H1 (cell line): ENCODE data around the gene NEK3. TPM values are rescaled to one million over a fixed set of nuclear protein-coding genes. Genes with fewer than 3 reads are reported as not detected.

Source experiments
- CTCF ChIA-PET: fragments of 300-600 bp; sonication (Branson Sonifier 250); formaldehyde crosslinking; loops from one replicate; lab custom pipeline; 2021; ENCODE audit not compliant: partially characterized antibody; lab: Charles Lee
- POLR2A ChIA-PET: fragments of 300-600 bp; sonication (Branson Sonifier 250); formaldehyde crosslinking; loops from one replicate; lab custom pipeline; 2021; ENCODE audit warnings: inconsistent platforms; ENCODE audit not compliant: partially characterized antibody; lab: Charles Lee
- DNase-seq, 2 experiments: peaks; one replicate each; pipeline versions ENCODE4 v3.0.0 to v3.0.0-alpha.2; 2010 to 2022; ENCODE audit warnings: low spot score in 2 of 2, low read depth in 1 of 2, mixed read lengths in 1 of 2
- FAIRE-seq: peaks from 2 replicates; lab custom pipeline; 2011; peaks lifted over from hg19 to GRCh38; lab: Jason Lieb, UNC
- H2AFZ ChIP-seq: 2 replicates; pipeline ENCODE4 v1.8.1; 2012; ENCODE audit warnings: low read length, inconsistent platforms
- H2AK5ac ChIP-seq: 2 replicates; pipeline ENCODE4 v1.6.1; 2013; ENCODE audit warnings: low read depth, low read length
- H2BK120ac ChIP-seq: replicated peaks from 2 replicates; pipeline ENCODE3; 2013; ENCODE audit warnings: low read depth, low read length, inconsistent platforms
- H2BK12ac ChIP-seq: 2 replicates; pipeline ENCODE4 v1.6.1; 2013; ENCODE audit warnings: low read depth, low read length
- H2BK15ac ChIP-seq: 2 replicates; pipeline ENCODE4 v1.6.1; 2013; ENCODE audit warnings: low read length
- H2BK20ac ChIP-seq: 2 replicates; pipeline ENCODE4 v1.6.1; 2013; ENCODE audit warnings: low read length
- H2BK5ac ChIP-seq: 2 replicates; pipeline ENCODE4 v1.6.1; 2013; ENCODE audit warnings: low read depth, low read length
- H3K14ac ChIP-seq: 2 replicates; pipeline ENCODE4 v1.6.1; 2013; ENCODE audit warnings: inconsistent platforms; ENCODE audit not compliant: insufficient read length
- H3K18ac ChIP-seq: 2 replicates; pipeline ENCODE4 v1.6.1; 2013; ENCODE audit warnings: low read length; ENCODE audit errors: extremely low read depth
- H3K23ac ChIP-seq: 2 replicates; pipeline ENCODE4 v1.6.1; 2013; ENCODE audit warnings: inconsistent platforms; ENCODE audit not compliant: insufficient read length
- H3K23me2 ChIP-seq: 2 replicates; pipeline ENCODE4 v1.6.1; 2013; ENCODE audit warnings: low read depth, low read length
- H3K27ac ChIP-seq: 2 replicates; pipeline ENCODE4 v1.6.1; 2011; ENCODE audit warnings: low read depth, low read length, inconsistent platforms
- H3K27me3 ChIP-seq, 4 experiments: replicated peaks in 1 of 4; 1 replicate in 1 of 4; 2 replicates in 3 of 4; pipeline versions ENCODE4 v1.6.1 to v1.8.1; 2011 to 2013; ENCODE audit warnings: low read length in 3 of 4, mild to moderate bottlenecking in 3 of 4, inconsistent platforms in 2 of 4, mixed read lengths in 2 of 4, moderate library complexity in 1 of 4; ENCODE audit not compliant: control insufficient read depth in 3 of 4, insufficient read depth in 3 of 4; ENCODE audit errors: extremely low read depth in 1 of 4
- H3K36me3 ChIP-seq, 4 experiments: 2 replicates each; pipeline versions ENCODE4 v1.6.1 to v1.8.1; 2011 to 2013; ENCODE audit warnings: mild to moderate bottlenecking in 4 of 4, low read length in 3 of 4, moderate library complexity in 2 of 4, control low read depth in 1 of 4, inconsistent platforms in 1 of 4; ENCODE audit not compliant: insufficient read depth in 4 of 4, control insufficient read depth in 2 of 4
- H3K4ac ChIP-seq: replicated peaks from 2 replicates; pipeline ENCODE3; 2013; ENCODE audit warnings: low read length, low read depth, mixed read lengths, inconsistent platforms; ENCODE audit not compliant: insufficient read length
- H3K4me1 ChIP-seq, 4 experiments: replicated peaks in 1 of 4; 1 replicate in 1 of 4; 2 replicates in 3 of 4; pipeline versions ENCODE4 v1.6.1 to v1.8.1; 2011 to 2013; ENCODE audit warnings: low read length in 3 of 4, inconsistent platforms in 2 of 4, mixed read lengths in 1 of 4; ENCODE audit not compliant: insufficient read depth in 4 of 4, control insufficient read depth in 3 of 4
- H3K4me2 ChIP-seq, 2 experiments: 2 replicates each; pipeline versions ENCODE4 v1.6.1 to v1.8.1; 2011 to 2013; ENCODE audit warnings: low read depth in 2 of 2, low read length in 2 of 2, control low read depth in 1 of 2, inconsistent platforms in 1 of 2, mild to moderate bottlenecking in 1 of 2; ENCODE audit not compliant: insufficient read depth in 1 of 2
- H3K4me3 ChIP-seq, 4 experiments: fragments of 200-600, 300-600 bp in 1 of 4; sonication (generic), shearing (Covaris generic), sonication (Bioruptor Twin) in 1 of 4; 2 replicates each; pipeline versions ENCODE4 v1.5.1 to v1.8.1; 2011 to 2016; ENCODE audit warnings: low read length in 4 of 4, low read depth in 3 of 4, control low read depth in 2 of 4, inconsistent platforms in 2 of 4, mild to moderate bottlenecking in 2 of 4, mixed read lengths in 1 of 4, moderate library complexity in 1 of 4; ENCODE audit not compliant: insufficient read depth in 2 of 4; ENCODE audit errors: extremely low read depth in 1 of 4
- H3K56ac ChIP-seq: replicated peaks from 2 replicates; pipeline ENCODE3; 2013; ENCODE audit warnings: low read depth, mild to moderate bottlenecking, mixed read lengths, low read length, inconsistent platforms; ENCODE audit not compliant: insufficient read length
- H3K79me1 ChIP-seq: 2 replicates; pipeline ENCODE4 v1.6.1; 2013; ENCODE audit warnings: low read depth, low read length, control low read depth
- H3K79me2 ChIP-seq, 2 experiments: 2 replicates each; pipeline versions ENCODE4 v1.6.1 to v1.8.1; 2012 to 2013; ENCODE audit warnings: low read length in 2 of 2, mild to moderate bottlenecking in 2 of 2, inconsistent platforms in 1 of 2; ENCODE audit not compliant: insufficient read depth in 2 of 2, control insufficient read depth in 1 of 2
- H3K9ac ChIP-seq, 4 experiments: replicated peaks in 1 of 4; 1 replicate in 1 of 4; 2 replicates in 3 of 4; pipeline versions ENCODE4 v1.6.1 to v1.8.1; 2011 to 2013; ENCODE audit warnings: low read depth in 3 of 4, low read length in 3 of 4, control low read depth in 2 of 4, mild to moderate bottlenecking in 2 of 4, moderate library complexity in 2 of 4, inconsistent platforms in 1 of 4; ENCODE audit errors: extremely low read depth in 1 of 4
- H3K9me3 ChIP-seq, 2 experiments: 2 replicates each; pipeline versions ENCODE4 v1.6.1 to v1.8.1; 2012 to 2013; ENCODE audit warnings: mild to moderate bottlenecking in 2 of 2, moderate library complexity in 2 of 2, control low read depth in 1 of 2, inconsistent platforms in 1 of 2, low read depth in 1 of 2, low read length in 1 of 2, mixed read lengths in 1 of 2; ENCODE audit not compliant: insufficient read depth in 2 of 2
- H4K20me1 ChIP-seq, 2 experiments: replicated peaks in 1 of 2; 2 replicates each; pipeline versions ENCODE3 to v1.8.1; 2011 to 2013; ENCODE audit warnings: inconsistent platforms in 2 of 2, low read length in 2 of 2, mild to moderate bottlenecking in 1 of 2; ENCODE audit not compliant: insufficient read depth in 2 of 2, control insufficient read depth in 1 of 2
- H4K5ac ChIP-seq: 2 replicates; pipeline ENCODE4 v1.6.1; 2013; ENCODE audit warnings: low read length, low read depth, mixed read lengths, inconsistent platforms; ENCODE audit not compliant: insufficient read length
- H4K8ac ChIP-seq: 2 replicates; pipeline ENCODE4 v1.8.0; 2013; ENCODE audit warnings: mild to moderate bottlenecking, moderate library complexity, low read length, inconsistent platforms; ENCODE audit not compliant: insufficient read depth; ENCODE audit errors: extremely low read depth
- H4K91ac ChIP-seq: replicated peaks from 2 replicates; pipeline ENCODE3; 2013; ENCODE audit warnings: low read length, mixed read lengths, inconsistent platforms; ENCODE audit not compliant: insufficient read length
- ASH2L ChIP-seq: fragments of 200-600, 300-600 bp; sonication (generic); IDR thresholded peaks from one replicate; pipeline ENCODE4 v1.7.1; 2017; ENCODE audit warnings: low read length
- BCL11A ChIP-seq, 2 experiments: IDR thresholded peaks; one replicate each; pipeline ENCODE4 v1.6.1; 2011; ENCODE audit warnings: low read depth in 2 of 2, low read length in 2 of 2, mild to moderate bottlenecking in 2 of 2
- CREB1 ChIP-seq: IDR thresholded peaks from 2 replicates; pipeline ENCODE4 v1.6.1; 2012; ENCODE audit warnings: inconsistent platforms
- JUND ChIP-seq: IDR thresholded peaks from 2 replicates; pipeline ENCODE4 v1.6.1; 2011; ENCODE audit warnings: mild to moderate bottlenecking, improper control_type of control experiment, low read length
- NRF1 ChIP-seq: IDR thresholded peaks from 2 replicates; pipeline ENCODE4 v1.6.1; 2011; ENCODE audit warnings: mild to moderate bottlenecking, low read depth, low read length, improper control_type of control experiment
- PHF8 ChIP-seq: fragments of 200-600 bp; sonication (generic); conservative IDR thresholded peaks from 2 replicates; pipeline ENCODE4 v1.7.1; 2012; ENCODE audit warnings: low read depth, mild to moderate bottlenecking, inconsistent platforms, low read length, moderate library complexity
- SRF ChIP-seq: IDR thresholded peaks from 2 replicates; pipeline ENCODE4 v1.6.1; 2011; ENCODE audit warnings: mild to moderate bottlenecking, low read depth, low read length, moderate library complexity
- TBP ChIP-seq: IDR thresholded peaks from 2 replicates; pipeline ENCODE4 v1.6.1; 2011; ENCODE audit warnings: low read depth, low read length, improper control_type of control experiment
- TEAD4 ChIP-seq: IDR thresholded peaks from 2 replicates; pipeline ENCODE4 v1.6.1; 2012; ENCODE audit warnings: low read depth, low read length, inconsistent platforms, mixed read lengths
- YY1 ChIP-seq: IDR thresholded peaks from 2 replicates; pipeline ENCODE4 v1.6.1; 2011; ENCODE audit warnings: low read depth, mild to moderate bottlenecking, low read length
- WGBS, 2 experiments: shearing (Covaris generic) in 1 of 2; methylation state at CpG; one replicate each; pipeline versions ENCODE4 v1.1.6 to v1.1.7; 2013 to 2015; ENCODE audit warnings: low lambda C conversion rate in 2 of 2, mixed read lengths in 2 of 2, inconsistent platforms in 1 of 2, low coverage in 1 of 2, missing lambda C conversion rate in 1 of 2; ENCODE audit not compliant: insufficient replicate concordance in 2 of 2, insufficient coverage in 1 of 2, insufficient read length in 1 of 2; ENCODE audit errors: extremely low coverage in 1 of 2, missing lambda C conversion rate in 1 of 2; 5-methylcytosine and 5-hydroxymethylcytosine counted together
- polyA plus RNA-seq, 7 experiments: library from polyadenylated mRNA; depleted of rRNA in 3 of 7; stranded (reverse) in 5 of 7; unstranded in 2 of 7; fragments of >200 nt in 5 of 7; fragments of 200-250 nt in 2 of 7; gene quantifications; 1 replicate in 5 of 7; 2 replicates in 1 of 7; 4 replicates in 1 of 7; pipeline versions ENCODE4 v1.2.1 to v1.2.3, GENCODE V29; 2011 to 2013; ENCODE audit warnings: missing spikeins in 2 of 7, mixed read lengths in 2 of 7
- total RNA-seq: library from RNA; stranded (reverse); fragmentation: NEBNext Ultra II Directional; extraction: Animal tissue kit (Norgen Biotek cat#: 25700); gene quantifications from 2 replicates; pipeline ENCODE4 v1.2.1, GENCODE V29; 2021
- TF ChIP-seq, protein P1 (sequence below): IDR thresholded peaks from 2 replicates; pipeline ENCODE4 v1.6.1; 2012; ENCODE audit warnings: inconsistent platforms

The NEK3 gene
- total and polyA plus RNA-seq, 2 of the 8 experiments (the other 6 are each of a cell fraction or from before 2014, with no cell fraction given): 11.4 to 26.0 TPM

- Histone ChIP-seq H3K23ac (no peak within 1 kb of the TSS), H3K27me3 (peaks cover 0 to 10% (median 2%) of the 10 kb centered on the region in 4 experiments; a peak in 2 of 7 replicates), H2AK5ac (no peak within 1 kb of the TSS), H2BK5ac (no peak within 1 kb of the TSS), H4K8ac (peak within 1 kb of the TSS; percentile 63), H4K20me1 (peaks cover 0 to 1% of the 10 kb centered on the region in 2 experiments), H2BK20ac (no peak within 1 kb of the TSS), H2BK15ac (no peak within 1 kb of the TSS), H3K14ac (no peak within 1 kb of the TSS), H4K91ac (no peak within 1 kb of the TSS), H2BK120ac (no peak within 1 kb of the TSS), H3K36me3 (peaks cover 0 to 10% (median 6%) of the 10 kb centered on the region in 4 experiments; a peak in 5 of 8 replicates), H3K79me2 (no peaks in the 10 kb centered on the region), H3K79me1 (no peaks in the 10 kb centered on the region), H2BK12ac (no peak within 1 kb of the TSS), H4K5ac (no peak within 1 kb of the TSS), H3K4me2 (peak within 1 kb of the TSS; percentile 69 to 70), H3K23me2 (peaks cover 6% of the 10 kb centered on the region), H3K4me3 (peak within 1 kb of the TSS; percentile 46 to 78 (median 70)), H3K9ac (peak within 1 kb of the TSS in 2 of 4 experiments; percentile 45 to 52; a peak in 3 of 7 replicates), H3K4me1 (no peaks in the 10 kb centered on the region), H3K27ac (no peak within 1 kb of the TSS), H3K4ac (no peak within 1 kb of the TSS), H2AFZ (peak within 1 kb of the TSS; percentile 97), H3K18ac (no peak within 1 kb of the TSS), H3K56ac (no peak within 1 kb of the TSS), H3K9me3 (no peaks in the 10 kb centered on the region)
- WGBS, 2 experiments: 11% methylated on average over 53 of the region's 71 CpGs; no CpG with 5 or more reads in 1 of the 2 experiments
- peak; percentile 46 to 93 for DNase-seq
- ChIA-PET CTCF (interaction anchor here (0.6 to 8.7 kb wide), 40 partner anchors 12 to 489 kb away, joined by 3 to 107 read pairs (median 5); partner anchors contain the start of genes ALG11, TMEM272 and VPS36), POLR2A (interaction anchor here (0.6 to 1.6 kb wide), 3 partner anchors 162 to 261 kb away, joined by 3 to 4 read pairs (median 3); no protein-coding TSS in a partner anchor)
- no peak for FAIRE-seq
- TF ChIP-seq TBP: peak; percentile 49; the same call in 1 of the 2 replicates
- TF ChIP-seq BCL11A (IDR thresholded peaks at IDR 0.05; ENCODE audit: low read depth in 2 of 2, low read length in 2 of 2): no peak
- TF ChIP-seq TEAD4: peak; percentile 33; the same call in 1 of the 2 replicates
- no peak for TF ChIP-seq CREB1
- TF ChIP-seq PHF8: peak; percentile 4; the same call in 1 of the 2 replicates
- TF ChIP-seq SRF: no peak
- TF ChIP-seq ASH2L: peak; percentile 33
- TF ChIP-seq NRF1: no peak
- TF ChIP-seq JUND: peak; percentile 37; the same call in 1 of the 2 replicates
- TF ChIP-seq YY1: 0 out of 2 replicates have a peak, but pooled peaks have one; percentile 12
- TF ChIP-seq, protein P1, sequence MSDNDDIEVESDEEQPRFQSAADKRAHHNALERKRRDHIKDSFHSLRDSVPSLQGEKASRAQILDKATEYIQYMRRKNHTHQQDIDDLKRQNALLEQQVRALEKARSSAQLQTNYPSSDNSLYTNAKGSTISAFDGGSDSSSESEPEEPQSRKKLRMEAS: peak; percentile 68
These were observed 30.4 kb downstream of the NEK3 start, which contains the start of gene NEK5 for GRCh38 chr13:52128714-52129700. NEK5 (minus strand) TSS chr13:52129073; CDS start chr13:52127482, 1,591 bp downstream.
